SK-N-SH treated with all-trans-retinoic acid at 6 μM for 48 hours (cell line): ENCODE results near the gene ETNPPL.
"Not testable (repeated sequence)": the region's sequence is repeated elsewhere in the genome, so short reads cannot be mapped to it uniquely, and the experiment has no call there.

Source experiments
- ARNTL ChIP-seq: fragments of 450-650 bp; formaldehyde crosslinking; IDR thresholded peaks from 2 replicates; pipeline ENCODE4 v1.5.0; 2020; ENCODE audit warnings: low read depth, mild to moderate bottlenecking, moderate library complexity, borderline replicate concordance
- BACH2 ChIP-seq: fragments of 250-450 bp; sonication (Bioruptor Pico); IDR thresholded peaks from 2 replicates; pipeline ENCODE4 v1.9.0; 2021; ENCODE audit warnings: mild to moderate bottlenecking, borderline replicate concordance
- CSDC2 ChIP-seq: fragments of 250-450 bp; sonication (Bioruptor Pico); IDR thresholded peaks from 2 replicates; pipeline ENCODE4 v1.5.0; 2020; ENCODE audit warnings: mild to moderate bottlenecking, moderate library complexity
- ESRRG ChIP-seq: fragments of 250-450 bp; sonication (Bioruptor Pico); IDR thresholded peaks from 2 replicates; pipeline ENCODE4 v1.6.1; 2021; ENCODE audit warnings: mild to moderate bottlenecking
- GLIS3 ChIP-seq: fragments of 250-450 bp; sonication (Bioruptor Pico); IDR thresholded peaks from 2 replicates; pipeline ENCODE4 v1.5.0; 2020; ENCODE audit warnings: mild to moderate bottlenecking, moderate library complexity
- RARB ChIP-seq: fragments of 250-450 bp; sonication (Bioruptor Pico); IDR thresholded peaks from 2 replicates; pipeline ENCODE4 v1.8.0; 2021; ENCODE audit warnings: mild to moderate bottlenecking, moderate library complexity
- SNAI2 ChIP-seq: fragments of 250-450 bp; sonication (Bioruptor Pico); IDR thresholded peaks from 2 replicates; pipeline ENCODE4 v1.5.0; 2020; ENCODE audit warnings: mild to moderate bottlenecking, moderate library complexity
- TCF4 ChIP-seq: fragments of 250-450 bp; sonication (Bioruptor Pico); IDR thresholded peaks from 2 replicates; pipeline ENCODE4 v1.8.0; 2021; ENCODE audit warnings: mild to moderate bottlenecking, moderate library complexity, borderline replicate concordance
- ZC3H10 ChIP-seq: fragments of 250-450 bp; sonication (Bioruptor Pico); IDR thresholded peaks from 2 replicates; pipeline ENCODE4 v1.5.1; 2021; ENCODE audit warnings: mild to moderate bottlenecking, moderate library complexity
- ZFP3 ChIP-seq: fragments of 250-450 bp; sonication (Bioruptor Pico); IDR thresholded peaks from 2 replicates; pipeline ENCODE4 v1.5.0; 2020; ENCODE audit warnings: mild to moderate bottlenecking, moderate library complexity
- ZFP30 ChIP-seq: fragments of 450-650 bp; formaldehyde crosslinking; IDR thresholded peaks from 2 replicates; pipeline ENCODE4 v1.5.0; 2022; ENCODE audit warnings: mild to moderate bottlenecking, moderate library complexity
- ZNF565 ChIP-seq: fragments of 450-650 bp; formaldehyde crosslinking; conservative IDR thresholded peaks from 2 replicates; pipeline ENCODE4 v1.5.0; 2020; ENCODE audit warnings: low read depth, mild to moderate bottlenecking, moderate library complexity
- ZNF70 ChIP-seq: fragments of 450-650 bp; formaldehyde crosslinking; IDR thresholded peaks from 2 replicates; pipeline ENCODE4 v1.5.0; 2020; ENCODE audit warnings: mild to moderate bottlenecking, moderate library complexity
- TF ChIP-seq, protein P1 (sequence below): fragments of 250-450 bp; sonication (Bioruptor Pico); IDR thresholded peaks from 2 replicates; pipeline ENCODE4 v1.8.0; 2020; ENCODE audit warnings: mild to moderate bottlenecking, moderate library complexity, borderline replicate concordance

DNA sequence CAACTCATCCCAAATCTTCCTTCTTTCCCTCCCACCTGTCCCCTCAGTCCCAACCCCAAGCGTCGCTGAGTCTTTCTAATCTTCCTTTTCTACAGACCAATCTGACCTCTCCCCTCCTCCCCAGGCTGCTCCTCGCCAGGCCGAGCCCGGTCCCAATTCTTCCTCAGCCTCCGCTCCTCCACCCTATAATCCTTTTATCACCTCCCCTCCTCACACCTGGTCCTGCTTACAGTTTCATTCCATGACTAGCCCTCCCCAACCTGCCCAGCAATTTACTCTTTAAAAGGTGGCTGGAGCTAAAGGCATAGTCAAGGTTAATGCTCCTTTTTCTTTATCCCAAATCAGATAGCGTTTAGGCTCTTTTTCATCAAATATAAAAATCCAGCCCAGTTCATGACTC is 52.3 kb downstream of the ETNPPL start:
- TF ChIP-seq ARNTL (CRISPR knock-in tag); ZFP30 (CRISPR knock-in tag); BACH2; ZFP3 (CRISPR knock-in tag); TCF4 (CRISPR knock-in tag); GLIS3 (CRISPR knock-in tag); RARB; ZNF70 (CRISPR knock-in tag); ZC3H10; ESRRG; CSDC2 (CRISPR knock-in tag); SNAI2 (CRISPR knock-in tag); ZNF565 (CRISPR knock-in tag): not testable (repeated sequence)
- TF ChIP-seq, protein P1, sequence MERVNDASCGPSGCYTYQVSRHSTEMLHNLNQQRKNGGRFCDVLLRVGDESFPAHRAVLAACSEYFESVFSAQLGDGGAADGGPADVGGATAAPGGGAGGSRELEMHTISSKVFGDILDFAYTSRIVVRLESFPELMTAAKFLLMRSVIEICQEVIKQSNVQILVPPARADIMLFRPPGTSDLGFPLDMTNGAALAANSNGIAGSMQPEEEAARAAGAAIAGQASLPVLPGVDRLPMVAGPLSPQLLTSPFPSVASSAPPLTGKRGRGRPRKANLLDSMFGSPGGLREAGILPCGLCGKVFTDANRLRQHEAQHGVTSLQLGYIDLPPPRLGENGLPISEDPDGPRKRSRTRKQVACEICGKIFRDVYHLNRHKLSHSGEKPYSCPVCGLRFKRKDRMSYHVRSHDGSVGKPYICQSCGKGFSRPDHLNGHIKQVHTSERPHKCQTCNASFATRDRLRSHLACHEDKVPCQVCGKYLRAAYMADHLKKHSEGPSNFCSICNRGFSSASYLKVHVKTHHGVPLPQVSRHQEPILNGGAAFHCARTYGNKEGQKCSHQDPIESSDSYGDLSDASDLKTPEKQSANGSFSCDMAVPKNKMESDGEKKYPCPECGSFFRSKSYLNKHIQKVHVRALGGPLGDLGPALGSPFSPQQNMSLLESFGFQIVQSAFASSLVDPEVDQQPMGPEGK (CRISPR knock-in tag): not testable (repeated sequence)
